K562 (cell line): ENCODE results near the gene CPSF2. TPM values are rescaled to one million over a fixed set of nuclear protein-coding genes. Genes with fewer than 3 reads are reported as not detected.
A peak's percentile ranks its signal among the peaks of the same experiment; 100 is the strongest.

Experiments
- CHD7 ChIP-seq: fragments of 200-600 bp; sonication (generic); IDR thresholded peaks from one replicate; pipeline ENCODE4 v1.6.1; 2012; ENCODE audit warnings: mild to moderate bottlenecking, low read depth, low read length, inconsistent platforms
- FOXA3 ChIP-seq, 2 experiments: fragments of 450-650 bp in 1 of 2; sonication (generic) in 1 of 2; formaldehyde crosslinking; IDR thresholded peaks in 1 of 2; conservative IDR thresholded peaks in 1 of 2; 2 replicates each; pipeline versions ENCODE4 v1.4.0 to v1.8.0; 2020 to 2022; ENCODE audit warnings: mild to moderate bottlenecking in 2 of 2, missing genetic modification reagents in 1 of 2
- MAZ ChIP-seq, 2 experiments: fragments of 450-650 bp in 1 of 2; sonication (generic) in 1 of 2; formaldehyde crosslinking; IDR thresholded peaks in 1 of 2; conservative IDR thresholded peaks in 1 of 2; 2 replicates each; pipeline versions ENCODE4 v1.4.0 to v1.5.0; 2020; ENCODE audit warnings: mild to moderate bottlenecking in 1 of 2, missing genetic modification reagents in 1 of 2
- MCM2 ChIP-seq: fragments of 450-650 bp; IDR thresholded peaks from 2 replicates; pipeline ENCODE4 v1.6.1; 2017; ENCODE audit warnings: low read depth, mild to moderate bottlenecking
- NEUROD1 ChIP-seq: fragments of 150-350 bp; IDR thresholded peaks from 2 replicates; pipeline ENCODE4 v1.6.1; 2014; ENCODE audit warnings: borderline replicate concordance, low read length, low read depth; ENCODE audit not compliant: partially characterized antibody
- PML ChIP-seq: IDR thresholded peaks from 2 replicates; pipeline ENCODE4 v1.6.1; 2012; ENCODE audit warnings: low read length, inconsistent platforms
- RAD51 ChIP-seq: fragments of 450-650 bp; IDR thresholded peaks from 2 replicates; pipeline ENCODE4 v1.7.1; 2016; ENCODE audit warnings: low read depth, mild to moderate bottlenecking, borderline replicate concordance
- TAF9B ChIP-seq: fragments of 450-650 bp; IDR thresholded peaks from 2 replicates; pipeline ENCODE4 v1.6.1; 2018; ENCODE audit warnings: mild to moderate bottlenecking; ENCODE audit not compliant: partially characterized antibody
- ZBTB11 ChIP-seq, 3 experiments: fragments of 200-800 bp in 1 of 3; fragments of 250-450 bp in 1 of 3; fragments of 450-650 bp in 1 of 3; sonication (Bioruptor Pico) in 1 of 3; sonication (Bioruptor generic) in 1 of 3; formaldehyde crosslinking in 1 of 3; IDR thresholded peaks; 2 replicates each; pipeline versions ENCODE4 v1.6.1 to v1.8.0; 2016 to 2022; ENCODE audit warnings: mild to moderate bottlenecking in 2 of 3, missing genetic modification characterization in 2 of 3, missing compliant biosample characterization in 1 of 3, moderate library complexity in 1 of 3
- ZNF121 ChIP-seq: sonication (generic); formaldehyde crosslinking; conservative IDR thresholded peaks from 2 replicates; pipeline ENCODE4 v1.8.0; 2022; ENCODE audit warnings: missing genetic modification reagents
- ZNF197 ChIP-seq: fragments of 200-800 bp; sonication (Bioruptor generic); IDR thresholded peaks from 2 replicates; pipeline ENCODE4 v1.6.1; 2016; ENCODE audit warnings: low read depth, missing genetic modification characterization, missing compliant biosample characterization
- polyA plus RNA-seq, 8 experiments: library from polyadenylated mRNA; depleted of rRNA in 4 of 8; stranded (reverse) in 5 of 8; unstranded in 3 of 8; fragments of >200 nt; fragmentation: Nextera tagmentation in 2 of 8; fragmentation: Illumina TruSeq in 1 of 8; extraction: Ambion mirVana in 2 of 8; extraction: Trizol in 1 of 8; gene quantifications; 2 replicates each; pipeline versions ENCODE4 v1.2.1 to v1.2.3, GENCODE V29; 2011 to 2014; ENCODE audit warnings: inconsistent platforms in 1 of 8, missing spikeins in 1 of 8
- total RNA-seq, 7 experiments: library from RNA; depleted of rRNA in 6 of 7; stranded (reverse); fragments of >200 nt in 6 of 7; fragmentation: Illumina TruSeq in 2 of 7; extraction: Trizol in 2 of 7; gene quantifications; 2 replicates each; pipeline versions ENCODE4 v1.2.1 to v1.2.3, GENCODE V29; 2011 to 2021; ENCODE audit warnings: low replicate concordance in 1 of 7

The CPSF2 gene
- total and polyA plus RNA-seq, 9 of the 15 experiments (the other 6 are each of a cell fraction or from before 2014, with no cell fraction given): 20.8 to 71.3 (median 49.0) TPM

- TF ChIP-seq CHD7: no peak
- TF ChIP-seq ZNF197: no peak
- TF ChIP-seq ZBTB11 (CRISPR knock-in tag; IDR thresholded peaks at IDR 0.05): no peak
- TF ChIP-seq PML: no peak; the same call in 1 of the 2 replicates
- TF ChIP-seq ZNF121 (CRISPR knock-in tag): no peak
- peak; percentile 87 to 94; a peak in 3 of 4 replicates for TF ChIP-seq MAZ (CRISPR knock-in tag; conservative IDR thresholded peaks at IDR 0.05 in 1 of 2, IDR thresholded peaks at IDR 0.05 in 1 of 2)
- TF ChIP-seq TAF9B: no peak
- TF ChIP-seq RAD51: peak; percentile 95
- no peak for TF ChIP-seq MCM2
- TF ChIP-seq NEUROD1: no peak
- TF ChIP-seq FOXA3 (CRISPR knock-in tag; conservative IDR thresholded peaks at IDR 0.05 in 1 of 2, IDR thresholded peaks at IDR 0.05 in 1 of 2): no peak
These were observed 15.4 kb upstream of the CPSF2 start, which contains the start of gene ATXN3 (continued) for GRCh38 chr14:92106143-92106926.
